ENCODE results near the gene SBF2. TPM values are rescaled to one million over a fixed set of nuclear protein-coding genes. Genes with fewer than 3 reads are reported as not detected.

The SBF2 gene
- total RNA-seq, 1 experiment from 2014 or later = 31.3 TPM

GRCh38 chr11:10026514-10026913 is 267.5 kb downstream of the SBF2 start:
- Histone ChIP-seq H3K4me3 (ENCODE audit: low read length) (no peak overlapping the region), H3K9ac (ENCODE audit: low read length) (no peak overlapping the region), H3F3A (ENCODE audit: low read length, unreplicated experiment) (no peaks in the 10 kb centered on the region), H3K4me2 (ENCODE audit: low read length) (no peak overlapping the region), H3K27ac (ENCODE audit: low read length) (no peak overlapping the region), H4K20me1 (ENCODE audit: low read length) (no peaks in the 10 kb centered on the region), H3K36me3 (ENCODE audit: low read depth, low read length) (no peaks in the 10 kb centered on the region), H3K9me3 (ENCODE audit: low read length) (no peaks in the 10 kb centered on the region), H3K4me1 (ENCODE audit: insufficient read depth, low read length) (no peaks in the 10 kb centered on the region), H3K79me2 (ENCODE audit: low read length) (no peaks in the 10 kb centered on the region), H2AFZ (ENCODE audit: low read length) (no peak overlapping the region), H3K9me2 (replicated peaks; ENCODE audit: low read length) (no peaks in the 10 kb centered on the region), H3K27me3 (ENCODE audit: low read length) (no peaks in the 10 kb centered on the region)
- POLR2A ChIA-PET (ENCODE audit: unreplicated experiment) = no interaction called here
- BruUV-seq (replicated peaks) = no TSS peak
- TF ChIP-seq EZH2 (IDR thresholded peaks at IDR 0.05; ENCODE audit: low read length, unreplicated experiment) (no peak), EZH2phosphoT487 (IDR thresholded peaks at IDR 0.05; ENCODE audit: borderline replicate concordance, low read length) (no peak), CTCF (conservative IDR thresholded peaks at IDR 0.05; ENCODE audit: low read depth, low read length) (no peak)
- CTCF ChIA-PET = no interaction called here
- ATAC-seq (peak; percentile 51; the same call in 1 of the 2 replicates), DNase-seq (peak; percentile 20)
- intact Hi-C loops (cut with micrococcal nuclease) = no loop called here

- Histone ChIP-seq H3F3A (ENCODE audit: low read length, unreplicated experiment) (no peaks in the 10 kb centered on the region), H3K27me3 (ENCODE audit: low read length) (no peaks in the 10 kb centered on the region), H3K79me2 (ENCODE audit: low read length) (no peaks in the 10 kb centered on the region), H3K9me2 (replicated peaks; ENCODE audit: low read length) (no peaks in the 10 kb centered on the region), H4K20me1 (ENCODE audit: low read length) (no peaks in the 10 kb centered on the region), H3K4me2 (ENCODE audit: low read length) (no peak overlapping the region), H3K36me3 (ENCODE audit: low read depth, low read length) (no peaks in the 10 kb centered on the region), H3K9ac (ENCODE audit: low read length) (no peak overlapping the region), H3K4me3 (ENCODE audit: low read length) (no peak overlapping the region), H2AFZ (ENCODE audit: low read length) (no peak overlapping the region), H3K9me3 (ENCODE audit: low read length) (no peaks in the 10 kb centered on the region), H3K27ac (ENCODE audit: low read length) (no peak overlapping the region), H3K4me1 (ENCODE audit: insufficient read depth, low read length) (peaks cover 5% of the 10 kb centered on the region; the same call in 1 of the 2 replicates)
- intact Hi-C loops (cut with micrococcal nuclease) = no loop called here
- BruUV-seq (replicated peaks) = no TSS peak
- POLR2A ChIA-PET (ENCODE audit: unreplicated experiment) = no interaction called here
- no peak for ATAC-seq
- TF ChIP-seq CTCF (conservative IDR thresholded peaks at IDR 0.05; ENCODE audit: low read depth, low read length) = no peak
- CTCF ChIA-PET = no interaction called here
- no peak for DNase-seq
These were observed 270.8 kb downstream of the SBF2 start for GRCh38 chr11:10023212-10023611.

GRCh38 chr11:10022764-10023163 is 271.3 kb downstream of the SBF2 start:
- no peak overlapping the region for H3K9ac ChIP-seq (ENCODE audit: low read length)
- BruUV-seq (replicated peaks) = no TSS peak
- H3K4me3 ChIP-seq (ENCODE audit: low read length) = no peak overlapping the region
- no peaks in the 10 kb centered on the region for H3K27me3 ChIP-seq (ENCODE audit: low read length)
- no peaks in the 10 kb centered on the region for H3K9me2 ChIP-seq (replicated peaks; ENCODE audit: low read length)
- POLR2A ChIA-PET (ENCODE audit: unreplicated experiment) = no interaction called here
- no peak for TF ChIP-seq EZH2 (IDR thresholded peaks at IDR 0.05; ENCODE audit: low read length, unreplicated experiment)
- no peak for TF ChIP-seq EZH2phosphoT487 (IDR thresholded peaks at IDR 0.05; ENCODE audit: borderline replicate concordance, low read length)
- TF ChIP-seq CTCF (conservative IDR thresholded peaks at IDR 0.05; ENCODE audit: low read depth, low read length) = no peak
- H3K4me1 ChIP-seq (ENCODE audit: insufficient read depth, low read length) = peaks cover 5% of the 10 kb centered on the region; the same call in 1 of the 2 replicates
- H3K79me2 ChIP-seq (ENCODE audit: low read length) = no peaks in the 10 kb centered on the region
- ATAC-seq (no peak), DNase-seq (no peak)
- H3K36me3 ChIP-seq (ENCODE audit: low read depth, low read length) = no peaks in the 10 kb centered on the region
- H3K9me3 ChIP-seq (ENCODE audit: low read length) = no peaks in the 10 kb centered on the region
- no peak overlapping the region for H2AFZ ChIP-seq (ENCODE audit: low read length)
- H3K27ac ChIP-seq (ENCODE audit: low read length) = no peak overlapping the region
- CTCF ChIA-PET = no interaction called here
- H3F3A ChIP-seq (ENCODE audit: low read length, unreplicated experiment) = no peaks in the 10 kb centered on the region
- no peaks in the 10 kb centered on the region for H4K20me1 ChIP-seq (ENCODE audit: low read length)
- intact Hi-C loops (cut with micrococcal nuclease) = no loop called here
- no peak overlapping the region for H3K4me2 ChIP-seq (ENCODE audit: low read length)
